ENCODE results near the gene CAPN10.

DNA sequence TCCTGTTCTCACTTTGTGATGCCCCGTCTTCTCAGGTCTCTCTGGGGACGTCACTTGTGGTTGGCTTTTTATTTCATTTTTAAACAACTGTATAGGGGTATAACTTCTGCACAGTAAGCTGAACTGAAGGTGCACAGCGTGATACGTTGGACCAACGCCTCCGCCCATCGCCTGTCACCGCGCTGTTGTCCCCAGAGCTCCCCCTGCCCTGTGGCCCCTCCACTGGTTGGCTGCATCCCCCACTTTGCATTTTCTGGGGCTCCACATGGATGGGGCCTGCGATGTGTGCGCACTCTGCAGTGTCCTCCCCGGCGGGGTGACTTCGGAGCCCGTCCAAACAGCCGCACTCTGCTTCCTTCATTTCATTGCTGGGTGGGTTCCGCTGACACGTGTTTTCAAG, 53.0 kb downstream of the CAPN10 start:
- no peak for TF ChIP-seq GATA3 (IDR thresholded peaks at IDR 0.05; ENCODE audit: low read depth, low read length)
- TF ChIP-seq GATA2 (IDR thresholded peaks at IDR 0.05; ENCODE audit: low read depth, low read length), result no peak

Measured in SH-SY5Y (cell line).